GM23338 (cell line): ENCODE results near the gene KRT83. TPM values are rescaled to one million over a fixed set of nuclear protein-coding genes. Genes with fewer than 3 reads are reported as not detected.
A peak's percentile ranks its signal among the peaks of the same experiment; 100 is the strongest.

ENCODE experiments used
- ATAC-seq: fragments of 200-7000 bp; cut with Tn5 transposase; 3 replicates; pipeline ENCODE4 v1.9.1; 2020
- DNase-seq: peaks from one replicate; pipeline ENCODE4 v3.0.0-alpha.2; 2015; ENCODE audit warnings: low spot score
- H2AFZ ChIP-seq: fragments of 200-600 bp; sonication (generic); 2 replicates; pipeline ENCODE4 v1.8.0; 2016; ENCODE audit warnings: antibody characterized with exemption, mild to moderate bottlenecking, moderate library complexity
- H3F3A ChIP-seq: fragments of 200-600 bp; sonication (generic); replicated peaks from 2 replicates; pipeline ENCODE4 v1.8.0; 2017; ENCODE audit warnings: antibody characterized with exemption, mixed run types, low read depth
- H3K27ac ChIP-seq: fragments of 200-600 bp; sonication (generic); 2 replicates; pipeline ENCODE4 v1.6.1; 2016; ENCODE audit warnings: low read depth
- H3K27me3 ChIP-seq: fragments of 200-600 bp; sonication (generic); 2 replicates; pipeline ENCODE4 v1.8.0; 2016; ENCODE audit warnings: mild to moderate bottlenecking, mixed run types, moderate library complexity; ENCODE audit not compliant: insufficient read depth
- H3K36me3 ChIP-seq: fragments of 200-600 bp; sonication (generic); 2 replicates; pipeline ENCODE4 v1.8.0; 2016; ENCODE audit warnings: mild to moderate bottlenecking; ENCODE audit not compliant: insufficient read depth
- H3K4me1 ChIP-seq: fragments of 200-600 bp; sonication (generic); 2 replicates; pipeline ENCODE4 v1.8.0; 2016; ENCODE audit warnings: mild to moderate bottlenecking, moderate library complexity; ENCODE audit not compliant: insufficient read depth
- H3K4me2 ChIP-seq: fragments of 200-600 bp; sonication (generic); 2 replicates; pipeline ENCODE4 v1.7.1; 2017; ENCODE audit warnings: mixed run types
- H3K4me3 ChIP-seq: fragments of 200-600 bp; sonication (generic); 2 replicates; pipeline ENCODE4 v1.6.1; 2016; ENCODE audit warnings: mixed run types
- H3K79me2 ChIP-seq: fragments of 200-600 bp; sonication (generic); replicated peaks from 2 replicates; pipeline ENCODE4 v1.8.0; 2017; ENCODE audit warnings: mild to moderate bottlenecking; ENCODE audit not compliant: insufficient read depth
- H3K9me2 ChIP-seq: fragments of 200-600 bp; sonication (generic); 2 replicates; pipeline ENCODE4 v1.8.0; 2017; ENCODE audit not compliant: insufficient read depth
- H4K20me1 ChIP-seq: fragments of 200-600 bp; sonication (generic); replicated peaks from 2 replicates; pipeline ENCODE4 v1.8.0; 2017; ENCODE audit warnings: mild to moderate bottlenecking; ENCODE audit not compliant: insufficient read depth
- H3K27ac Mint-ChIP-seq: 2 replicates; pipeline ENCODE4 v1.8.0; 2020; ENCODE audit warnings: inconsistent platforms, mild to moderate bottlenecking, moderate library complexity, mixed read lengths
- H3K27me3 Mint-ChIP-seq: 3 replicates; pipeline ENCODE4 v1.8.0; 2022; ENCODE audit warnings: low read depth, mild to moderate bottlenecking, moderate library complexity, mixed read lengths, inconsistent platforms; ENCODE audit not compliant: insufficient read depth, poor library complexity
- H3K36me3 Mint-ChIP-seq: 3 replicates; pipeline ENCODE4 v1.8.0; 2021; ENCODE audit warnings: low read depth, mild to moderate bottlenecking, inconsistent platforms, moderate library complexity, mixed read lengths
- H3K4me1 Mint-ChIP-seq: 3 replicates; pipeline ENCODE4 v1.8.0; 2020; ENCODE audit warnings: mild to moderate bottlenecking, inconsistent platforms, mixed read lengths
- H3K4me3 Mint-ChIP-seq: 3 replicates; pipeline ENCODE4 v1.8.0; 2021; ENCODE audit warnings: moderate library complexity, mild to moderate bottlenecking, inconsistent platforms, mixed read lengths
- H3K9me3 Mint-ChIP-seq: 3 replicates; pipeline ENCODE4 v1.8.0; 2020; ENCODE audit warnings: moderate library complexity, mild to moderate bottlenecking, inconsistent platforms, mixed read lengths
- CREB1 ChIP-seq: fragments of 250-450 bp; sonication (Bioruptor Pico); IDR thresholded peaks from 2 replicates; pipeline ENCODE4 v1.5.0; 2020; ENCODE audit warnings: low read depth, mild to moderate bottlenecking, moderate library complexity
- CTCF ChIP-seq, 2 experiments: fragments of 200-600 bp in 1 of 2; sonication (generic) in 1 of 2; conservative IDR thresholded peaks; 2 replicates each; pipeline versions ENCODE4 v1.5.1 to v1.6.1; 2016 to 2017; ENCODE audit warnings: antibody characterized with exemption in 2 of 2, low read depth in 2 of 2, mild to moderate bottlenecking in 2 of 2, moderate library complexity in 1 of 2
- ETS1 ChIP-seq: IDR thresholded peaks from 2 replicates; pipeline ENCODE4 v1.6.1; 2016; ENCODE audit warnings: antibody characterized with exemption
- EZH2 ChIP-seq: fragments of 200-600 bp; sonication (generic); IDR thresholded peaks from one replicate; pipeline ENCODE4 v1.8.0; 2017; ENCODE audit warnings: antibody characterized with exemption, mild to moderate bottlenecking, low read depth; ENCODE audit not compliant: unreplicated experiment
- EZH2phosphoT487 ChIP-seq: fragments of 200-600 bp; sonication (generic); IDR thresholded peaks from one replicate; pipeline ENCODE4 v1.8.1; 2018; ENCODE audit warnings: antibody characterized with exemption; ENCODE audit not compliant: unreplicated experiment
- JUNB ChIP-seq: IDR thresholded peaks from one replicate; pipeline ENCODE4 v1.6.1; 2016; ENCODE audit warnings: antibody characterized with exemption; ENCODE audit not compliant: unreplicated experiment
- NANOG ChIP-seq: IDR thresholded peaks from 2 replicates; pipeline ENCODE4 v1.6.1; 2016; ENCODE audit warnings: antibody characterized with exemption, borderline replicate concordance
- POLR2AphosphoS5 ChIP-seq: IDR thresholded peaks from 2 replicates; pipeline ENCODE4 v1.6.1; 2016; ENCODE audit warnings: antibody characterized with exemption, low read depth
- STAT1 ChIP-seq: IDR thresholded peaks from one replicate; pipeline ENCODE4 v1.6.1; 2016; ENCODE audit warnings: antibody characterized with exemption; ENCODE audit not compliant: unreplicated experiment
- ZNF114 ChIP-seq: fragments of 250-450 bp; sonication (Bioruptor Pico); IDR thresholded peaks from 2 replicates; pipeline ENCODE4 v1.5.0; 2020; ENCODE audit warnings: mild to moderate bottlenecking, moderate library complexity
- ZNF331 ChIP-seq: fragments of 250-450 bp; sonication (Bioruptor Pico); IDR thresholded peaks from 2 replicates; pipeline ENCODE4 v1.5.0; 2020; ENCODE audit warnings: low read depth, mild to moderate bottlenecking, moderate library complexity
- polyA plus RNA-seq: library from polyadenylated mRNA; unstranded; fragments of >200 nt; fragmentation: Nextera tagmentation; extraction: Ambion mirVana; gene quantifications from 2 replicates; pipeline ENCODE4 v1.2.1, GENCODE V29; 2016
- total RNA-seq: library from RNA; depleted of rRNA; stranded (reverse); fragments of >200 nt; shearing (Covaris generic); gene quantifications from 2 replicates; pipeline ENCODE4 v1.2.3, GENCODE V29; 2014

Gene KRT83
- total and polyA plus RNA-seq, 2 experiments from 2014 or later: not detected

- ATAC-seq: no peak
Measured at GRCh38 chr12:52338241-52338960, 17.2 kb upstream of the KRT83 start.

GRCh38 chr12:52337054-52337453, 15.9 kb upstream of the KRT83 start:
- Histone ChIP-seq H3K27ac (no peak overlapping the region), H3K36me3 (no peaks in the 10 kb centered on the region), H3K9me2 (no peaks in the 10 kb centered on the region), H3K79me2 (no peaks in the 10 kb centered on the region), H3K4me3 (no peak overlapping the region), H2AFZ (no peak overlapping the region), H3K27me3 (no peaks in the 10 kb centered on the region), H3K4me2 (no peak overlapping the region), H3K4me1 (peaks cover 7% of the 10 kb centered on the region; the same call in 1 of the 2 replicates), H4K20me1 (no peaks in the 10 kb centered on the region), H3F3A (no peaks in the 10 kb centered on the region)
- no peaks in the 10 kb centered on the region for H3K36me3 Mint-ChIP-seq
- H3K4me3 Mint-ChIP-seq: no peak overlapping the region
- H3K27ac Mint-ChIP-seq: no peak overlapping the region
- no peaks in the 10 kb centered on the region for H3K9me3 Mint-ChIP-seq
- no peak for ATAC-seq
- no peak for DNase-seq
- peaks cover 6% of the 10 kb centered on the region for H3K27me3 Mint-ChIP-seq
- H3K4me1 Mint-ChIP-seq: peaks cover 8% of the 10 kb centered on the region; the same call in 2 of the 3 replicates
- TF ChIP-seq EZH2phosphoT487: no peak
- TF ChIP-seq ZNF331: no peak
- no peak for TF ChIP-seq EZH2
- TF ChIP-seq NANOG: no peak

More at GRCh38 chr12:52338241-52338960, 17.2 kb upstream of the KRT83 start:
- no peak overlapping the region for H3K27ac ChIP-seq
- no peak overlapping the region for H3K4me2 ChIP-seq
- no peak for DNase-seq
- Mint-ChIP-seq H3K9me3 (no peaks in the 10 kb centered on the region), H3K27me3 (peaks cover 8% of the 10 kb centered on the region), H3K4me1 (peaks cover 8% of the 10 kb centered on the region; the same call in 2 of the 3 replicates), H3K27ac (no peak overlapping the region), H3K4me3 (no peak overlapping the region), H3K36me3 (no peaks in the 10 kb centered on the region)
- no peaks in the 10 kb centered on the region for H3K27me3 ChIP-seq
- no peaks in the 10 kb centered on the region for H3K79me2 ChIP-seq
- peaks cover 7% of the 10 kb centered on the region; the same call in 1 of the 2 replicates for H3K4me1 ChIP-seq
- TF ChIP-seq JUNB: no peak
- no peak for TF ChIP-seq ZNF114 (CRISPR knock-in tag)
- no peak for TF ChIP-seq CREB1 (CRISPR knock-in tag)
- no peak for TF ChIP-seq CTCF (conservative IDR thresholded peaks at IDR 0.05; ENCODE audit: low read depth in 2 of 2)
- TF ChIP-seq ETS1: no peak
- TF ChIP-seq POLR2AphosphoS5: no peak
- TF ChIP-seq NANOG: no peak
- no peak for TF ChIP-seq ZNF331
- no peak for TF ChIP-seq STAT1
- TF ChIP-seq EZH2phosphoT487: no peak
- H3K9me2 ChIP-seq: no peaks in the 10 kb centered on the region
- no peaks in the 10 kb centered on the region for H3K36me3 ChIP-seq
- 0 out of 2 replicates have a peak overlapping the region, but pooled peaks have one; percentile 10 for H2AFZ ChIP-seq
- H3K4me3 ChIP-seq: no peak overlapping the region
- H4K20me1 ChIP-seq: no peaks in the 10 kb centered on the region
- no peaks in the 10 kb centered on the region for H3F3A ChIP-seq
